NT2/D1 (cell line): ENCODE results near the gene CWC15.

Source experiments
- DNase-seq: peaks from one replicate; pipeline ENCODE4 v3.0.0-alpha.2; 2011; ENCODE audit warnings: low read depth, low spot score
- H3K27me3 ChIP-seq: 2 replicates; pipeline ENCODE4 v1.6.0; 2011; ENCODE audit warnings: mild to moderate bottlenecking; ENCODE audit not compliant: insufficient read length, insufficient read depth
- H3K36me3 ChIP-seq: 2 replicates; pipeline ENCODE4 v1.6.1; 2011; ENCODE audit warnings: mild to moderate bottlenecking, low read length, mixed read lengths; ENCODE audit not compliant: insufficient read depth, insufficient read length
- H3K4me1 ChIP-seq: 2 replicates; pipeline ENCODE4 v1.5.1; 2011; ENCODE audit not compliant: insufficient read depth, insufficient read length
- H3K4me3 ChIP-seq: 2 replicates; pipeline ENCODE4 v1.5.1; 2011; ENCODE audit warnings: low read depth; ENCODE audit not compliant: insufficient read length
- H3K9ac ChIP-seq: 2 replicates; pipeline ENCODE4 v1.6.0; 2011; ENCODE audit warnings: low read depth; ENCODE audit not compliant: insufficient read length
- H3K9me3 ChIP-seq: 2 replicates; pipeline ENCODE4 v1.5.1; 2011; ENCODE audit warnings: mild to moderate bottlenecking, low read length; ENCODE audit not compliant: insufficient read depth
- SUZ12 ChIP-seq: IDR thresholded peaks from 2 replicates; pipeline ENCODE4 v1.6.1; 2011; ENCODE audit not compliant: insufficient read length, insufficient read depth; ENCODE audit errors: extremely low read depth
- YY1 ChIP-seq: IDR thresholded peaks from 2 replicates; pipeline ENCODE4 v1.6.1; 2011; ENCODE audit not compliant: insufficient read length, insufficient read depth
- ZNF274 ChIP-seq: IDR thresholded peaks from 2 replicates; pipeline ENCODE4 v1.6.1; 2011; ENCODE audit warnings: mild to moderate bottlenecking, low read depth, low read length

CWC15 gene

DNA sequence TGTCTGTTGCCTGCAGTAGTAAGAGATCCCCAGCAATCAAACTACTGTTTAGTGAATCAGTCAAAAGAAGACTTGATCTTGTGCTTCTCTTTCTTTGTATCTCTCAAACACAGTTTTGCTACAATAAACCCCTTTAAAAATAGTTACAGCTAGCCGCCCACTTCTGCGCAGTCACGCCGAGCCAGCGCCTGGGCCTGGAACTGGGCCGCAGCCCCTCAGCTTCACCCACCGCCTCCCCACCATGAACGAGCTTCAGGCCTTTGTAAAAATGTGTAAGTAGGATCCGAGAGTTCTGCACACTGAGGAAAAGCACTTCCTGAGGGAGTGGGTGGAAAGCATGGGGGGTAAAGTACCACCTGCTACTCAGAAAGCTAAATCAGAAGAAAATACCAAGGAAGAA lies 60.5 kb downstream of the CWC15 start:
- H3K9ac ChIP-seq = no peak overlapping the region
- no peaks in the 10 kb centered on the region for H3K4me1 ChIP-seq
- no peaks in the 10 kb centered on the region for H3K27me3 ChIP-seq
- no peak for TF ChIP-seq ZNF274
- TF ChIP-seq YY1 = no peak
- TF ChIP-seq SUZ12 = no peak
- H3K4me3 ChIP-seq = no peak overlapping the region
- no peak for DNase-seq
- H3K9me3 ChIP-seq = no peaks in the 10 kb centered on the region
- no peaks in the 10 kb centered on the region for H3K36me3 ChIP-seq
